Activated CD4-positive, alpha-beta T cell treated with anti-CD3 and anti-CD28 coated beads, Interleukin-2, amount 10 ng/mL, durations not matched to agents 24 days and 14 days (primary cell): Measurements from ENCODE around the gene PTPRK. TPM values are rescaled to one million over a fixed set of nuclear protein-coding genes. Genes with fewer than 3 reads are reported as not detected.
A peak's percentile ranks its signal among the peaks of the same experiment; 100 is the strongest.

Experiments
- DNase-seq: peaks from one replicate; pipeline ENCODE4 v3.0.0; 2022
- H3K27ac Mint-ChIP-seq: one replicate; pipeline ENCODE4 v1.8.0; 2022; ENCODE audit warnings: mild to moderate bottlenecking, mixed read lengths
- H3K27me3 Mint-ChIP-seq: one replicate; pipeline ENCODE4 v1.8.0; 2022; ENCODE audit warnings: mixed read lengths
- H3K36me3 Mint-ChIP-seq: one replicate; pipeline ENCODE4 v1.8.0; 2022; ENCODE audit warnings: low read depth, mild to moderate bottlenecking, mixed read lengths
- H3K4me1 Mint-ChIP-seq: one replicate; pipeline ENCODE4 v1.8.0; 2021; ENCODE audit warnings: mixed read lengths
- H3K4me3 Mint-ChIP-seq: one replicate; pipeline ENCODE4 v1.8.0; 2022; ENCODE audit warnings: mild to moderate bottlenecking, moderate library complexity, mixed read lengths
- H3K9me3 Mint-ChIP-seq: one replicate; pipeline ENCODE4 v1.8.0; 2021; ENCODE audit warnings: mixed read lengths
- intact Hi-C: fragments of 100-400 bp; cut with micrococcal nuclease; formaldehyde crosslinking; loops from one replicate; pipeline ENCODE4 v1.15.1; 2023
- total RNA-seq: library from RNA; stranded (reverse); gene quantifications from 2 replicates; pipeline ENCODE4 v1.2.3, GENCODE V29; 2022

The PTPRK gene
- total RNA-seq, 1 donor from 2014 or later: 3.6 TPM

GRCh38 chr6:127976796-127977195, 543.6 kb downstream of the PTPRK start:
- Mint-ChIP-seq H3K27ac (no peak overlapping the region), H3K36me3 (peaks cover 19% of the 10 kb centered on the region), H3K4me3 (no peak overlapping the region), H3K27me3 (no peaks in the 10 kb centered on the region), H3K4me1 (peaks cover 36% of the 10 kb centered on the region), H3K9me3 (peaks cover 24% of the 10 kb centered on the region)
- intact Hi-C loops: loop anchor here (10.0 kb wide), 1 partner anchor 278 kb away; no protein-coding TSS in a partner anchor
- DNase-seq: no peak

- intact Hi-C loops: loop anchor here (10.0 kb wide), 1 partner anchor 279 kb away; no protein-coding TSS in a partner anchor
- no peak overlapping the region for H3K27ac Mint-ChIP-seq
- peaks cover 19% of the 10 kb centered on the region for H3K36me3 Mint-ChIP-seq
- peaks cover 42% of the 10 kb centered on the region for H3K4me1 Mint-ChIP-seq
- peaks cover 21% of the 10 kb centered on the region for H3K9me3 Mint-ChIP-seq
- no peak overlapping the region for H3K4me3 Mint-ChIP-seq
- DNase-seq: no peak
- H3K27me3 Mint-ChIP-seq: no peaks in the 10 kb centered on the region
Measured at GRCh38 chr6:127976111-127976510, 544.3 kb downstream of the PTPRK start.

GRCh38 chr6:127972815-127973214, 547.6 kb downstream of the PTPRK start:
- peak overlapping the region; percentile 0 for H3K4me3 Mint-ChIP-seq
- H3K36me3 Mint-ChIP-seq: peaks cover 20% of the 10 kb centered on the region
- H3K27me3 Mint-ChIP-seq: no peaks in the 10 kb centered on the region
- intact Hi-C loops: loop anchor here (1.0 to 10.0 kb wide), 13 partner anchors 22 to 1518 kb away; no protein-coding TSS in a partner anchor
- peak overlapping the region; percentile 96 for H3K27ac Mint-ChIP-seq
- peaks cover 44% of the 10 kb centered on the region for H3K4me1 Mint-ChIP-seq
- H3K9me3 Mint-ChIP-seq: peaks cover 19% of the 10 kb centered on the region
- DNase-seq: peak; percentile 66

- H3K4me3 Mint-ChIP-seq: peak overlapping the region; percentile 87
- DNase-seq: peak; percentile 89
- no peaks in the 10 kb centered on the region for H3K27me3 Mint-ChIP-seq
- intact Hi-C loops: loop anchor here (1.0 to 10.0 kb wide), 13 partner anchors 21 to 1519 kb away; no protein-coding TSS in a partner anchor
- peaks cover 18% of the 10 kb centered on the region for H3K9me3 Mint-ChIP-seq
- peaks cover 48% of the 10 kb centered on the region for H3K4me1 Mint-ChIP-seq
- H3K27ac Mint-ChIP-seq: peak overlapping the region; percentile 96
- peaks cover 23% of the 10 kb centered on the region for H3K36me3 Mint-ChIP-seq
Measured at GRCh38 chr6:127971945-127972391, 548.4 kb downstream of the PTPRK start.

GRCh38 chr6:127971386-127971785, 549.0 kb downstream of the PTPRK start:
- peaks cover 17% of the 10 kb centered on the region for H3K9me3 Mint-ChIP-seq
- DNase-seq: peak; percentile 68
- H3K36me3 Mint-ChIP-seq: peaks cover 22% of the 10 kb centered on the region
- peak overlapping the region; percentile 87 for H3K4me3 Mint-ChIP-seq
- H3K27me3 Mint-ChIP-seq: no peaks in the 10 kb centered on the region
- peaks cover 50% of the 10 kb centered on the region for H3K4me1 Mint-ChIP-seq
- intact Hi-C loops: loop anchor here (5.0 to 10.0 kb wide), 3 partner anchors 126 to 283 kb away; no protein-coding TSS in a partner anchor
- peak overlapping the region; percentile 96 for H3K27ac Mint-ChIP-seq

GRCh38 chr6:127969701-127970100, 550.7 kb downstream of the PTPRK start:
- Mint-ChIP-seq H3K4me3 (peak overlapping the region; percentile 64), H3K36me3 (peaks cover 13% of the 10 kb centered on the region), H3K9me3 (peaks cover 15% of the 10 kb centered on the region), H3K27ac (peak overlapping the region; percentile 65), H3K27me3 (no peaks in the 10 kb centered on the region), H3K4me1 (peaks cover 50% of the 10 kb centered on the region)
- intact Hi-C loops: loop anchor here (5.0 to 10.0 kb wide), 3 partner anchors 128 to 285 kb away; no protein-coding TSS in a partner anchor
- DNase-seq: peak; percentile 56

GRCh38 chr6:127968394-127968793, 552.0 kb downstream of the PTPRK start:
- H3K27me3 Mint-ChIP-seq: no peaks in the 10 kb centered on the region
- H3K27ac Mint-ChIP-seq: no peak overlapping the region
- H3K4me3 Mint-ChIP-seq: no peak overlapping the region
- peaks cover 14% of the 10 kb centered on the region for H3K9me3 Mint-ChIP-seq
- peaks cover 7% of the 10 kb centered on the region for H3K36me3 Mint-ChIP-seq
- intact Hi-C loops: no loop called here
- H3K4me1 Mint-ChIP-seq: peaks cover 40% of the 10 kb centered on the region
- no peak for DNase-seq

- Mint-ChIP-seq H3K9me3 (peaks cover 19% of the 10 kb centered on the region), H3K36me3 (peaks cover 9% of the 10 kb centered on the region), H3K4me1 (peaks cover 36% of the 10 kb centered on the region), H3K4me3 (peak overlapping the region; percentile 27), H3K27me3 (no peaks in the 10 kb centered on the region), H3K27ac (peak overlapping the region; percentile 71)
- DNase-seq: peak; percentile 80
- intact Hi-C loops: no loop called here
Measured at GRCh38 chr6:127967708-127968107, 552.7 kb downstream of the PTPRK start.

- Mint-ChIP-seq H3K4me1 (peaks cover 26% of the 10 kb centered on the region), H3K36me3 (peaks cover 10% of the 10 kb centered on the region), H3K27ac (no peak overlapping the region), H3K27me3 (no peaks in the 10 kb centered on the region), H3K4me3 (no peak overlapping the region), H3K9me3 (peaks cover 24% of the 10 kb centered on the region)
- intact Hi-C loops: no loop called here
- DNase-seq: peak; percentile 41
Measured at GRCh38 chr6:127966616-127967015, 553.8 kb downstream of the PTPRK start.

- H3K4me3 Mint-ChIP-seq: no peak overlapping the region
- peak; percentile 45 for DNase-seq
- peaks cover 16% of the 10 kb centered on the region for H3K4me1 Mint-ChIP-seq
- H3K27ac Mint-ChIP-seq: no peak overlapping the region
- peaks cover 9% of the 10 kb centered on the region for H3K36me3 Mint-ChIP-seq
- intact Hi-C loops: no loop called here
- no peaks in the 10 kb centered on the region for H3K27me3 Mint-ChIP-seq
- peaks cover 33% of the 10 kb centered on the region for H3K9me3 Mint-ChIP-seq
Measured at GRCh38 chr6:127963495-127963894, 556.9 kb downstream of the PTPRK start.

GRCh38 chr6:127959869-127960268, 560.5 kb downstream of the PTPRK start:
- H3K9me3 Mint-ChIP-seq: peaks cover 32% of the 10 kb centered on the region
- no peaks in the 10 kb centered on the region for H3K27me3 Mint-ChIP-seq
- intact Hi-C loops: no loop called here
- peaks cover 4% of the 10 kb centered on the region for H3K36me3 Mint-ChIP-seq
- DNase-seq: no peak
- peaks cover 6% of the 10 kb centered on the region for H3K4me1 Mint-ChIP-seq
- no peak overlapping the region for H3K4me3 Mint-ChIP-seq
- H3K27ac Mint-ChIP-seq: no peak overlapping the region

- Mint-ChIP-seq H3K36me3 (peaks cover 5% of the 10 kb centered on the region), H3K27me3 (no peaks in the 10 kb centered on the region), H3K4me1 (peaks cover 24% of the 10 kb centered on the region), H3K27ac (no peak overlapping the region), H3K4me3 (no peak overlapping the region), H3K9me3 (peaks cover 28% of the 10 kb centered on the region)
- no peak for DNase-seq
- intact Hi-C loops: no loop called here
Measured at GRCh38 chr6:127956956-127957355, 563.4 kb downstream of the PTPRK start.

- Mint-ChIP-seq H3K4me1 (peaks cover 30% of the 10 kb centered on the region), H3K27me3 (no peaks in the 10 kb centered on the region), H3K27ac (no peak overlapping the region), H3K36me3 (peaks cover 3% of the 10 kb centered on the region), H3K4me3 (no peak overlapping the region), H3K9me3 (peaks cover 22% of the 10 kb centered on the region)
- intact Hi-C loops: no loop called here
- DNase-seq: no peak
Measured at GRCh38 chr6:127956260-127956888, 564.0 kb downstream of the PTPRK start.

- peaks cover 11% of the 10 kb centered on the region for H3K36me3 Mint-ChIP-seq
- H3K27ac Mint-ChIP-seq: no peak overlapping the region
- no peak overlapping the region for H3K4me3 Mint-ChIP-seq
- H3K9me3 Mint-ChIP-seq: peaks cover 23% of the 10 kb centered on the region
- intact Hi-C loops: no loop called here
- DNase-seq: peak; percentile 51
- H3K4me1 Mint-ChIP-seq: peaks cover 53% of the 10 kb centered on the region
- no peaks in the 10 kb centered on the region for H3K27me3 Mint-ChIP-seq
Measured at GRCh38 chr6:127954082-127954481, 566.3 kb downstream of the PTPRK start.
